Measurements from ENCODE around the gene SYTL2. TPM values are rescaled to one million over a fixed set of nuclear protein-coding genes. Genes with fewer than 3 reads are reported as not detected.

The SYTL2 gene
- total RNA-seq, 2 donors from 2014 or later, result 28.3 to 55.3 TPM

GRCh38 chr11:85705800-85706199 lies 105.1 kb downstream of the SYTL2 start:
- intact Hi-C loops (cut with DNase I), result no loop called here
- no peaks in the 10 kb centered on the region for H3K9me3 ChIP-seq
- ATAC-seq (no peak), DNase-seq (no peak)
- no peaks in the 10 kb centered on the region for H3K36me3 ChIP-seq (replicated peaks in 1 of 2; ENCODE audit: insufficient read depth in 1 of 2, low read depth in 2 of 2)
- peaks cover 0 to 4% of the 10 kb centered on the region in 2 donors for H3K27me3 ChIP-seq
- no peak overlapping the region for H3K4me3 ChIP-seq
- no peak for TF ChIP-seq POLR2A (IDR thresholded peaks at IDR 0.05)
- TF ChIP-seq, protein P1, sequence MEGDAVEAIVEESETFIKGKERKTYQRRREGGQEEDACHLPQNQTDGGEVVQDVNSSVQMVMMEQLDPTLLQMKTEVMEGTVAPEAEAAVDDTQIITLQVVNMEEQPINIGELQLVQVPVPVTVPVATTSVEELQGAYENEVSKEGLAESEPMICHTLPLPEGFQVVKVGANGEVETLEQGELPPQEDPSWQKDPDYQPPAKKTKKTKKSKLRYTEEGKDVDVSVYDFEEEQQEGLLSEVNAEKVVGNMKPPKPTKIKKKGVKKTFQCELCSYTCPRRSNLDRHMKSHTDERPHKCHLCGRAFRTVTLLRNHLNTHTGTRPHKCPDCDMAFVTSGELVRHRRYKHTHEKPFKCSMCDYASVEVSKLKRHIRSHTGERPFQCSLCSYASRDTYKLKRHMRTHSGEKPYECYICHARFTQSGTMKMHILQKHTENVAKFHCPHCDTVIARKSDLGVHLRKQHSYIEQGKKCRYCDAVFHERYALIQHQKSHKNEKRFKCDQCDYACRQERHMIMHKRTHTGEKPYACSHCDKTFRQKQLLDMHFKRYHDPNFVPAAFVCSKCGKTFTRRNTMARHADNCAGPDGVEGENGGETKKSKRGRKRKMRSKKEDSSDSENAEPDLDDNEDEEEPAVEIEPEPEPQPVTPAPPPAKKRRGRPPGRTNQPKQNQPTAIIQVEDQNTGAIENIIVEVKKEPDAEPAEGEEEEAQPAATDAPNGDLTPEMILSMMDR (IDR thresholded peaks at IDR 0.05), result no peak
- H3K27ac ChIP-seq, result no peak overlapping the region
- no peaks in the 10 kb centered on the region for H3K4me1 ChIP-seq

GRCh38 chr11:85704967-85705366 lies 106.0 kb downstream of the SYTL2 start:
- Histone ChIP-seq H3K9me3 (no peaks in the 10 kb centered on the region), H3K27me3 (peaks cover 0 to 4% of the 10 kb centered on the region in 2 donors), H3K4me3 (no peak overlapping the region), H3K4me1 (no peaks in the 10 kb centered on the region), H3K36me3 (replicated peaks in 1 of 2; ENCODE audit: insufficient read depth in 1 of 2, low read depth in 2 of 2) (no peaks in the 10 kb centered on the region), H3K27ac (no peak overlapping the region)
- no peak for ATAC-seq
- TF ChIP-seq, protein P1 (IDR thresholded peaks at IDR 0.05), result no peak
- no peak for TF ChIP-seq POLR2A (IDR thresholded peaks at IDR 0.05)
- intact Hi-C loops (cut with DNase I), result no loop called here
- 94 to 99% methylated on average over 3 of the region's 3 CpGs for WGBS, 2 donors
- DNase-seq, result no peak

DNA sequence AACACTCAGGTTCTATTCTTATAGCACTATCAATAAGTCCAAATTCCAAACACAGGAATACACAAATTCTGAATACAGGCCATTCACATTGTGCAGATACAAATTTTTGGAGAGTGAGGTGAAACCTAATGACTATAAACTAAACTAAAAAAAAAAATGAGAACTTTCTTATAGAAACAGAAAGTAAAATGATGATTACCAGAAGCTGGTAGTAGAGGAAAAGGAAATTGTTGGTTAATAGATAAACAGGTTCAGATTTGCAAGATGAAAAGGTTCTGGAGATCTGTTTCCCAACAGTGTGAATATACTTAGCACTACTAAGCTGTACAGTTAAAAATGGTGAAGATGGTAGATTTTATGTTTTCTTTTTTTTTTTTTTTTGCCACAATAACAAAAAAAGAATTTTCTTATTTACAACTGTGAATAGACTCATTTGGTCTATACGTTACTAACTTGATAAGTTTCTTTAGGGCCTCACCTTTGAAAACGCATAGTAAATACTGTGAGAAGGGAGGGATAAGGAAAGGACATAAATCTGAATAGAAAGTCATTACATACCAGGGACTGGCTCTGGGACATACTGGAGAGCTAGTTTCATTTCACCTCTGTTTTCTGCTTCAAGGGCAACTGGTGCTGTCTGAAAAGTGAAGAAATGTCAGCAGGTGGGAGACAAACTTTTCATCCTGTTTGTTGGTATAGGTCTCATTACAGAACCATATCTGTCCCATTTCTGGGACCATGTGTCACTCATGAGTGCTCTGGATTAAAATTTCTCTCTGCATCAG lies 110.8 kb downstream of the SYTL2 start:
- WGBS, 2 donors, result 75 to 79% methylated on average over 2 of the region's 2 CpGs
- TF ChIP-seq, protein P1 (IDR thresholded peaks at IDR 0.05), result no peak
- no peak for TF ChIP-seq POLR2A (IDR thresholded peaks at IDR 0.05)
- H3K4me1 ChIP-seq, result no peaks in the 10 kb centered on the region
- H3K36me3 ChIP-seq (replicated peaks in 1 of 2; ENCODE audit: insufficient read depth in 1 of 2, low read depth in 2 of 2), result no peaks in the 10 kb centered on the region
- H3K4me3 ChIP-seq, result no peak overlapping the region
- H3K27me3 ChIP-seq, result peaks cover 0 to 4% of the 10 kb centered on the region in 2 donors
- H3K9me3 ChIP-seq, result no peaks in the 10 kb centered on the region
- H3K27ac ChIP-seq, result no peak overlapping the region
- ATAC-seq (no peak), DNase-seq (no peak)
- intact Hi-C loops (cut with DNase I), result no loop called here

DNA sequence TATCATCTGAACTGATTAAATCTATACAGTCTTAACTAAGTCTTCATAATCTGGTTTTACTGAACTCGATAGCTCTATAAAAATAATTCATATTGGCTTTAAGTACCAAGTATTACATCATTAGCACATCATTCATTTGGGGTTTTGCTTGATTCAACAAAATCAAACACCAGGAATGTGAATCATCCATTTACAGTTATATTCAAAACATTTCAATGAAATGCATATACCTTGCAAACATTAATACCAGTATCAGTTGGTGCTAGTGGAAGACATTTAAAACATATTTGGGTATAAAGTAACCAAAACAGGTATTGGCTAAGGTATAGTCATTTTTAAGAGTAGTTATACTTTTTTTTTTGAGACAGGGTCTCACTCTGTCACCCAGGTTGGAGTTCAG lies 112.7 kb downstream of the SYTL2 start:
- intact Hi-C loops (cut with DNase I), result no loop called here
- no peak for ATAC-seq

More for the DNA sequence above, 112.7 kb downstream of the SYTL2 start:
- WGBS, 2 donors, result 58 to 68% methylated on average over 1 of the region's 1 CpG
- TF ChIP-seq POLR2A (IDR thresholded peaks at IDR 0.05), result no peak
- TF ChIP-seq, protein P1 (IDR thresholded peaks at IDR 0.05), result no peak
- Histone ChIP-seq H3K27me3 (peaks cover 0 to 4% of the 10 kb centered on the region in 2 donors), H3K4me1 (no peaks in the 10 kb centered on the region), H3K27ac (no peak overlapping the region), H3K4me3 (no peak overlapping the region), H3K9me3 (no peaks in the 10 kb centered on the region), H3K36me3 (replicated peaks in 1 of 2; ENCODE audit: insufficient read depth in 1 of 2, low read depth in 2 of 2) (no peaks in the 10 kb centered on the region)
- no peak for DNase-seq
